ENCODE results near the gene FAM240B.

Gene FAM240B

GRCh38 chr9:38707885-38708637 is 11.9 kb downstream of the FAM240B start:
- Histone ChIP-seq H3K27me3 (ENCODE audit: insufficient read depth, poor library complexity, severe bottlenecking) (no peaks in the 10 kb centered on the region), H3K27ac (ENCODE audit: poor library complexity, severe bottlenecking) (no peak overlapping the region), H3K4me1 (ENCODE audit: insufficient read depth, poor library complexity, severe bottlenecking) (peaks cover 5% of the 10 kb centered on the region), H3K9me3 (ENCODE audit: severe bottlenecking) (no peaks in the 10 kb centered on the region), H3K36me3 (ENCODE audit: low read depth) (no peaks in the 10 kb centered on the region), H3K4me3 (ENCODE audit: severe bottlenecking) (no peak overlapping the region)
- TF ChIP-seq CTCF (IDR thresholded peaks at IDR 0.05; ENCODE audit: poor library complexity, severe bottlenecking): peak; percentile 32
- no peak for ATAC-seq (ENCODE audit: low read depth)
- DNase-seq (ENCODE audit: low spot score): no peak

- no peak for DNase-seq (ENCODE audit: low spot score)
- Histone ChIP-seq H3K27ac (ENCODE audit: poor library complexity, severe bottlenecking) (no peak overlapping the region), H3K9me3 (ENCODE audit: severe bottlenecking) (no peaks in the 10 kb centered on the region), H3K27me3 (ENCODE audit: insufficient read depth, poor library complexity, severe bottlenecking) (no peaks in the 10 kb centered on the region), H3K4me3 (ENCODE audit: severe bottlenecking) (no peak overlapping the region), H3K4me1 (ENCODE audit: insufficient read depth, poor library complexity, severe bottlenecking) (no peaks in the 10 kb centered on the region), H3K36me3 (ENCODE audit: low read depth) (no peaks in the 10 kb centered on the region)
- TF ChIP-seq CTCF (IDR thresholded peaks at IDR 0.05; ENCODE audit: poor library complexity, severe bottlenecking): no peak
- ATAC-seq (ENCODE audit: low read depth): no peak
Observed at GRCh38 chr9:38706493-38706892, 13.4 kb downstream of the FAM240B start.

GRCh38 chr9:38705917-38706316 is 14.0 kb downstream of the FAM240B start:
- ATAC-seq (ENCODE audit: low read depth): no peak
- no peak for TF ChIP-seq CTCF (IDR thresholded peaks at IDR 0.05; ENCODE audit: poor library complexity, severe bottlenecking)
- no peak for DNase-seq (ENCODE audit: low spot score)
- Histone ChIP-seq H3K4me3 (ENCODE audit: severe bottlenecking) (no peak overlapping the region), H3K36me3 (ENCODE audit: low read depth) (no peaks in the 10 kb centered on the region), H3K27me3 (ENCODE audit: insufficient read depth, poor library complexity, severe bottlenecking) (no peaks in the 10 kb centered on the region), H3K27ac (ENCODE audit: poor library complexity, severe bottlenecking) (no peak overlapping the region), H3K4me1 (ENCODE audit: insufficient read depth, poor library complexity, severe bottlenecking) (peaks cover 4% of the 10 kb centered on the region), H3K9me3 (ENCODE audit: severe bottlenecking) (no peaks in the 10 kb centered on the region)

- H3K27me3 ChIP-seq (ENCODE audit: insufficient read depth, poor library complexity, severe bottlenecking): no peaks in the 10 kb centered on the region
- no peak overlapping the region for H3K4me3 ChIP-seq (ENCODE audit: severe bottlenecking)
- peaks cover 6% of the 10 kb centered on the region for H3K4me1 ChIP-seq (ENCODE audit: insufficient read depth, poor library complexity, severe bottlenecking)
- no peaks in the 10 kb centered on the region for H3K9me3 ChIP-seq (ENCODE audit: severe bottlenecking)
- TF ChIP-seq CTCF (IDR thresholded peaks at IDR 0.05; ENCODE audit: poor library complexity, severe bottlenecking): peak; percentile 37
- H3K36me3 ChIP-seq (ENCODE audit: low read depth): no peaks in the 10 kb centered on the region
- peak; percentile 99 for ATAC-seq (ENCODE audit: low read depth)
- no peak overlapping the region for H3K27ac ChIP-seq (ENCODE audit: poor library complexity, severe bottlenecking)
- DNase-seq (ENCODE audit: low spot score): peak; percentile 72
Observed at GRCh38 chr9:38700695-38701094, 19.2 kb downstream of the FAM240B start.

- no peaks in the 10 kb centered on the region for H3K9me3 ChIP-seq (ENCODE audit: severe bottlenecking)
- DNase-seq (ENCODE audit: low spot score) (no peak), ATAC-seq (ENCODE audit: low read depth) (no peak)
- no peak overlapping the region for H3K4me3 ChIP-seq (ENCODE audit: severe bottlenecking)
- H3K27me3 ChIP-seq (ENCODE audit: insufficient read depth, poor library complexity, severe bottlenecking): no peaks in the 10 kb centered on the region
- no peak for TF ChIP-seq CTCF (IDR thresholded peaks at IDR 0.05; ENCODE audit: poor library complexity, severe bottlenecking)
- peaks cover 6% of the 10 kb centered on the region for H3K4me1 ChIP-seq (ENCODE audit: insufficient read depth, poor library complexity, severe bottlenecking)
- H3K36me3 ChIP-seq (ENCODE audit: low read depth): no peaks in the 10 kb centered on the region
- H3K27ac ChIP-seq (ENCODE audit: poor library complexity, severe bottlenecking): no peak overlapping the region
Observed at GRCh38 chr9:38699337-38699736, 20.6 kb downstream of the FAM240B start.
